RWPE1 (cell line): ENCODE measurements around the gene THAP4.

ENCODE experiments used
- CTCF ChIA-PET: fragments of 350-600 bp; sonication (Branson Sonifier 250); formaldehyde crosslinking; extraction: SDS; loops from one replicate; lab custom pipeline; 2021; lab: Yijun Ruan, JAX
- POLR2A ChIA-PET: fragments of 400-600 bp; formaldehyde crosslinking; extraction: SDS; loops from one replicate; lab custom pipeline; 2020; ENCODE audit warnings: antibody characterized with exemption; ENCODE audit not compliant: low non-redundant PET; lab: Yijun Ruan, JAX
- DNase-seq: peaks from one replicate; pipeline ENCODE4 v3.0.0; 2012; ENCODE audit warnings: low spot score
- H3K27ac ChIP-seq: fragments of 450-650 bp; 2 replicates; pipeline ENCODE4 v1.5.1; 2017
- CTCF ChIP-seq: fragments of 450-650 bp; conservative IDR thresholded peaks from 2 replicates; pipeline ENCODE4 v1.5.1; 2017; ENCODE audit warnings: low read depth, mild to moderate bottlenecking

The THAP4 gene

GRCh38 chr2:241678307-241678706 is 41.3 kb upstream of the THAP4 start:
- H3K27ac ChIP-seq, result 0 out of 2 replicates have a peak overlapping the region, but pooled peaks have one; percentile 13
- TF ChIP-seq CTCF, result no peak
- POLR2A ChIA-PET, result interaction anchor here (0.6 kb wide), 1 partner anchor 24 kb away, joined by 4 read pairs; no protein-coding TSS in a partner anchor
- no peak for DNase-seq
- CTCF ChIA-PET, result no interaction called here

- H3K27ac ChIP-seq, result peak overlapping the region; percentile 11; the same call in 1 of the 2 replicates
- ChIA-PET CTCF (no interaction called here), POLR2A (no interaction called here)
- TF ChIP-seq CTCF, result no peak
- DNase-seq, result no peak
Observed at GRCh38 chr2:241677392-241677791, 40.4 kb upstream of the THAP4 start.

GRCh38 chr2:241676665-241677064 is 39.7 kb upstream of the THAP4 start:
- no peak for DNase-seq
- ChIA-PET CTCF (no interaction called here), POLR2A (no interaction called here)
- peak overlapping the region; percentile 48; the same call in 1 of the 2 replicates for H3K27ac ChIP-seq
- TF ChIP-seq CTCF, result no peak

- H3K27ac ChIP-seq, result peak overlapping the region; percentile 48
- CTCF ChIA-PET, result interaction anchor here (2.4 kb wide), 1 partner anchor 11 kb away, joined by 8 read pairs; no protein-coding TSS in a partner anchor
- POLR2A ChIA-PET, result no interaction called here
- DNase-seq, result no peak
- no peak for TF ChIP-seq CTCF
Observed at GRCh38 chr2:241675885-241676284, 38.9 kb upstream of the THAP4 start.

- no peak for TF ChIP-seq CTCF
- peak overlapping the region; percentile 48 for H3K27ac ChIP-seq
- POLR2A ChIA-PET, result no interaction called here
- no peak for DNase-seq
- CTCF ChIA-PET, result interaction anchor here (2.4 kb wide), 1 partner anchor 9 kb away, joined by 8 read pairs; no protein-coding TSS in a partner anchor
Observed at GRCh38 chr2:241673797-241674725, 37.1 kb upstream of the THAP4 start.

GRCh38 chr2:241673189-241673663 is 36.3 kb upstream of the THAP4 start:
- H3K27ac ChIP-seq, result peak overlapping the region; percentile 48
- ChIA-PET POLR2A (no interaction called here), CTCF (no interaction called here)
- no peak for TF ChIP-seq CTCF
- DNase-seq, result no peak
